ENCODE results near the gene ACTR2. TPM values are rescaled to one million over a fixed set of nuclear protein-coding genes. Genes with fewer than 3 reads are reported as not detected.
A peak's percentile ranks its signal among the peaks of the same experiment; 100 is the strongest.

ACTR2 gene
- total and polyA plus RNA-seq, 2 of the 13 experiments (the other 11 are each of a cell fraction or from before 2014, with no cell fraction given), result 51.2 to 100 TPM

- H3K27me3 ChIP-seq (ENCODE audit: control insufficient read depth in 1 of 2, insufficient read depth in 2 of 2, low read length in 2 of 2), result no peaks in the 10 kb centered on the region
- in situ Hi-C loops (cut with HindIII; ENCODE audit: extremely low pct_ligation_motif_present, low pct_unique_long_range_greater_than_20kb), result no loop called here
- H3K9me3 ChIP-seq (ENCODE audit: low read length), result no peaks in the 10 kb centered on the region
- WGBS (ENCODE audit: low lambda C conversion rate), result 84% methylated on average over 8 of the region's 8 CpGs
- POLR2A ChIA-PET, result interaction anchor here (1.1 to 2.7 kb wide), 2 partner anchors 9 to 128 kb away, joined by 3 to 10 read pairs; no protein-coding TSS in a partner anchor
- DNase-seq (ENCODE audit: low spot score) (no peak), FAIRE-seq (no peak), ATAC-seq (peak; percentile 60)
- H3K9ac ChIP-seq (ENCODE audit: insufficient read depth, low read depth, low read length), result no peak overlapping the region
- H3K36me3 ChIP-seq (replicated peaks in 1 of 2; ENCODE audit: control insufficient read depth in 1 of 2, insufficient read depth in 2 of 2, low read length in 2 of 2), result peaks cover 29 to 58% of the 10 kb centered on the region in 2 experiments
- no peak overlapping the region for H3K4me3 ChIP-seq (replicated peaks in 1 of 3; ENCODE audit: insufficient read depth in 1 of 3, low read depth in 2 of 3, low read length in 3 of 3)
- no peaks in the 10 kb centered on the region for H3K4me1 ChIP-seq (ENCODE audit: insufficient read depth, low read length)
- no peak overlapping the region for H3K4me2 ChIP-seq (ENCODE audit: low read depth, low read length)
- H3K27ac ChIP-seq (ENCODE audit: extremely low read length, insufficient read depth, low read length), result no peak overlapping the region
- intact Hi-C loops (cut with micrococcal nuclease; ENCODE audit: unreplicated experiment), result no loop called here
- BruUV-seq (replicated peaks), result no TSS peak
- H4K20me1 ChIP-seq (ENCODE audit: insufficient read depth, low read length), result peaks cover 4% of the 10 kb centered on the region; the same call in 1 of the 2 replicates
- H3K79me2 ChIP-seq (ENCODE audit: insufficient read depth, low read length), result no peaks in the 10 kb centered on the region
- no peak overlapping the region for H2AFZ ChIP-seq (ENCODE audit: low read length)
- CTCF ChIA-PET (ENCODE audit: low intra/inter-chr PET ratio, low total read pairs), result no interaction called here
- TF ChIP-seq ZMAT5 (CRISPR knock-in tag; IDR thresholded peaks at IDR 0.05; ENCODE audit: borderline replicate concordance, low read depth), result no peak
- no peak for TF ChIP-seq ZNF615 (CRISPR knock-in tag; IDR thresholded peaks at IDR 0.05; ENCODE audit: borderline replicate concordance)
- TF ChIP-seq CREM (IDR thresholded peaks at IDR 0.05), result no peak
- no peak for TF ChIP-seq CREM (CRISPR knock-in tag; IDR thresholded peaks at IDR 0.05)
- no peak for TF ChIP-seq JUN (CRISPR knock-in tag; IDR thresholded peaks at IDR 0.05)
- TF ChIP-seq ZNF772 (CRISPR knock-in tag; IDR thresholded peaks at IDR 0.05), result no peak
- TF ChIP-seq JDP2 (CRISPR knock-in tag; IDR thresholded peaks at IDR 0.05; ENCODE audit: borderline replicate concordance), result no peak
- TF ChIP-seq ZFP41 (CRISPR knock-in tag; IDR thresholded peaks at IDR 0.05; ENCODE audit: borderline replicate concordance), result no peak
- TF ChIP-seq ZNF383 (CRISPR knock-in tag; IDR thresholded peaks at IDR 0.05; ENCODE audit: borderline replicate concordance), result no peak
- no peak for TF ChIP-seq AKAP8 (CRISPR knock-in tag; IDR thresholded peaks at IDR 0.05)
- no peak for TF ChIP-seq KAT7 (CRISPR knock-in tag; IDR thresholded peaks at IDR 0.05; ENCODE audit: borderline replicate concordance)
- no peak for TF ChIP-seq FIP1L1 (IDR thresholded peaks at IDR 0.05; ENCODE audit: borderline replicate concordance, insufficient read depth, low read depth, low read length)
- no peak for TF ChIP-seq ZNF329 (CRISPR knock-in tag; IDR thresholded peaks at IDR 0.05; ENCODE audit: low read depth)
- TF ChIP-seq POLR2G (IDR thresholded peaks at IDR 0.05; ENCODE audit: low read depth, low read length), result peak; percentile 32; the same call in 1 of the 2 replicates
- no peak for TF ChIP-seq TAF1 (CRISPR knock-in tag; IDR thresholded peaks at IDR 0.05)
- TF ChIP-seq RFX3 (CRISPR knock-in tag; IDR thresholded peaks at IDR 0.05), result no peak
- no peak for TF ChIP-seq MIXL1 (CRISPR knock-in tag; IDR thresholded peaks at IDR 0.05)
- TF ChIP-seq HMGXB4 (CRISPR knock-in tag; IDR thresholded peaks at IDR 0.05; ENCODE audit: borderline replicate concordance in 1 of 2, low read depth in 1 of 2), result no peak
- TF ChIP-seq HMG20B (CRISPR knock-in tag; conservative IDR thresholded peaks at IDR 0.05), result no peak
- no peak for TF ChIP-seq AKNA (CRISPR knock-in tag; IDR thresholded peaks at IDR 0.05; ENCODE audit: borderline replicate concordance)
Measured at GRCh38 chr2:65309699-65310098, 82.1 kb downstream of the ACTR2 start.

Data from HepG2 (cell line).